ENCODE data around the gene IGF2BP2.
"Not testable (repeated sequence)": the region's sequence is repeated elsewhere in the genome, so short reads cannot be mapped to it uniquely, and the experiment has no call there.

GRCh38 chr3:185768578-185768982 is 56.3 kb downstream of the IGF2BP2 start:
- peak; percentile 57 to 82 (median 73) for TF ChIP-seq CTCF (IDR thresholded peaks at IDR 0.05)
- not testable (repeated sequence) for TF ChIP-seq POLR2A (IDR thresholded peaks at IDR 0.05)
